GM18907 (cell line): ENCODE measurements around the gene DCAF6.

ENCODE experiments used
- ATAC-seq: cut with Tn5 transposase; IDR thresholded peaks from one replicate; pipeline ENCODE4 v1.9.1; 2021; ENCODE audit warnings: mild to moderate bottlenecking, moderate library complexity; ENCODE audit not compliant: unreplicated experiment

DCAF6 gene

GRCh38 chr1:168099337-168099801, 162.9 kb downstream of the DCAF6 start:
- no peak for ATAC-seq

GRCh38 chr1:168100315-168101002, 164.0 kb downstream of the DCAF6 start:
- no peak for ATAC-seq

GRCh38 chr1:168101336-168101735, 164.9 kb downstream of the DCAF6 start:
- ATAC-seq = no peak

GRCh38 chr1:168102487-168102886, 166.0 kb downstream of the DCAF6 start:
- ATAC-seq = no peak

GRCh38 chr1:168104535-168104934, 168.1 kb downstream of the DCAF6 start:
- no peak for ATAC-seq

- ATAC-seq = no peak
These were observed 169.4 kb downstream of the DCAF6 start for GRCh38 chr1:168105846-168106245.

- no peak for ATAC-seq
These were observed 169.8 kb downstream of the DCAF6 start for GRCh38 chr1:168106274-168106673.

- ATAC-seq = no peak
These were observed 174.5 kb downstream of the DCAF6 start for GRCh38 chr1:168110896-168111545.

- no peak for ATAC-seq
These were observed 176.3 kb downstream of the DCAF6 start for GRCh38 chr1:168112673-168113305.

GRCh38 chr1:168114845-168115244, 178.4 kb downstream of the DCAF6 start:
- no peak for ATAC-seq

- no peak for ATAC-seq
These were observed 179.9 kb downstream of the DCAF6 start for GRCh38 chr1:168116327-168116799.

GRCh38 chr1:168119750-168120149, 183.3 kb downstream of the DCAF6 start:
- no peak for ATAC-seq

- ATAC-seq = no peak
These were observed 185.0 kb downstream of the DCAF6 start for GRCh38 chr1:168121401-168122011.

- ATAC-seq = no peak
These were observed 188.6 kb downstream of the DCAF6 start for GRCh38 chr1:168125051-168125450.
